ENCODE measurements around the gene TST. TPM values are rescaled to one million over a fixed set of nuclear protein-coding genes. Genes with fewer than 3 reads are reported as not detected.

Gene TST
- total RNA-seq, 1 experiment from 2014 or later: 16.2 TPM

DNA sequence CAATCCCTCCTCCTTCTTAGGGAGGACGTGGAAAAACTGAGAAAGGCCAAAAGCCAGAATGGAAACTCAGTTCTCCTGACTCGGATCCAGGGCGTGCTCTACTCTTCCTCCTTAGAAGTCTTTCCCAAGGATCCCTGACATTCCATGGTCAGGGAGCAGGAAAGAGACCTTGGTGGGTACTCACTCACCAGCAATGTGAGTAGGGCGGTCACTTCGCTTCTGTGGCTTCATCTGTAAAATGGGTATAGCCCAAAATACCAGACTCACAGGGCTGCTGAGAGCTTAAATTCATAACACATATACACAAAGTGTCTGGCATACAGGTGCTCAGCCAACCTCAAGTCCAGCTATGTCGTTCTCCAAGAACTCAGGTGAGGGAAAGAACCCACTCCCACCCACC is 31.7 kb upstream of the TST start:
- TF ChIP-seq, protein P1, sequence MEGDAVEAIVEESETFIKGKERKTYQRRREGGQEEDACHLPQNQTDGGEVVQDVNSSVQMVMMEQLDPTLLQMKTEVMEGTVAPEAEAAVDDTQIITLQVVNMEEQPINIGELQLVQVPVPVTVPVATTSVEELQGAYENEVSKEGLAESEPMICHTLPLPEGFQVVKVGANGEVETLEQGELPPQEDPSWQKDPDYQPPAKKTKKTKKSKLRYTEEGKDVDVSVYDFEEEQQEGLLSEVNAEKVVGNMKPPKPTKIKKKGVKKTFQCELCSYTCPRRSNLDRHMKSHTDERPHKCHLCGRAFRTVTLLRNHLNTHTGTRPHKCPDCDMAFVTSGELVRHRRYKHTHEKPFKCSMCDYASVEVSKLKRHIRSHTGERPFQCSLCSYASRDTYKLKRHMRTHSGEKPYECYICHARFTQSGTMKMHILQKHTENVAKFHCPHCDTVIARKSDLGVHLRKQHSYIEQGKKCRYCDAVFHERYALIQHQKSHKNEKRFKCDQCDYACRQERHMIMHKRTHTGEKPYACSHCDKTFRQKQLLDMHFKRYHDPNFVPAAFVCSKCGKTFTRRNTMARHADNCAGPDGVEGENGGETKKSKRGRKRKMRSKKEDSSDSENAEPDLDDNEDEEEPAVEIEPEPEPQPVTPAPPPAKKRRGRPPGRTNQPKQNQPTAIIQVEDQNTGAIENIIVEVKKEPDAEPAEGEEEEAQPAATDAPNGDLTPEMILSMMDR (IDR thresholded peaks at IDR 0.05; ENCODE audit: unreplicated experiment): no peak
- Mint-ChIP-seq H3K27ac (ENCODE audit: low read depth, unreplicated experiment) (no peak overlapping the region), H3K4me3 (ENCODE audit: unreplicated experiment) (peak overlapping the region; percentile 66), H3K4me1 (ENCODE audit: insufficient read depth, unreplicated experiment) (peaks cover 6% of the 10 kb centered on the region), H3K27me3 (ENCODE audit: insufficient read depth, unreplicated experiment) (no peaks in the 10 kb centered on the region), H3K36me3 (ENCODE audit: insufficient read depth, unreplicated experiment) (peaks cover 7% of the 10 kb centered on the region), H3K9me3 (ENCODE audit: unreplicated experiment) (no peaks in the 10 kb centered on the region)
- intact Hi-C loops (cut with micrococcal nuclease): no loop called here
- ChIA-PET CTCF (no interaction called here), POLR2A (interaction anchor here (0.7 to 1.3 kb wide), 2 partner anchors 18 to 146 kb away, joined by 3 read pairs; no protein-coding TSS in a partner anchor)
- DNase-seq (ENCODE audit: unreplicated experiment): no peak
- BruUV-seq (replicated peaks): no TSS peak

DNA sequence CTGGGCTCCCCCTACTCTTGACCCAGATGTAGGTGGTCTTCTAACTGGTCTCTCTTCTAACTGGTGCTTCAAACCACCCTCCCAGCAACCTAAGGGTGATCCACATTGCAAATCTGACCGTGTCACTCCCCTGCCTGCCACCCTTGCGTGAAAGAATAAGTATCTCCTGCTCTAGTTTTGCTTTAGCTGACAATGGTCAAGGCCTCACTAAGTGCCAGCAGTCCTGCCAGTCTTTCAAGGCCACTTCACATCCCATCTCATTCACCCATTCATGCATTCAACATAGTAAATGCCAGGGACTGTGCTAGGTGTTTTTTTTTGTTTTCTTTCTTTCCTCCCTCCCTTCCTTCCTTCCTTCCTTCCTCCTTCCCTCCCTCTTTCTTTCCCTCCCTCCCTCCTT is 30.0 kb upstream of the TST start:
- Mint-ChIP-seq H3K4me3 (ENCODE audit: unreplicated experiment) (no peak overlapping the region), H3K27me3 (ENCODE audit: insufficient read depth, unreplicated experiment) (no peaks in the 10 kb centered on the region)
- no TSS peak for BruUV-seq (replicated peaks)

DNA sequence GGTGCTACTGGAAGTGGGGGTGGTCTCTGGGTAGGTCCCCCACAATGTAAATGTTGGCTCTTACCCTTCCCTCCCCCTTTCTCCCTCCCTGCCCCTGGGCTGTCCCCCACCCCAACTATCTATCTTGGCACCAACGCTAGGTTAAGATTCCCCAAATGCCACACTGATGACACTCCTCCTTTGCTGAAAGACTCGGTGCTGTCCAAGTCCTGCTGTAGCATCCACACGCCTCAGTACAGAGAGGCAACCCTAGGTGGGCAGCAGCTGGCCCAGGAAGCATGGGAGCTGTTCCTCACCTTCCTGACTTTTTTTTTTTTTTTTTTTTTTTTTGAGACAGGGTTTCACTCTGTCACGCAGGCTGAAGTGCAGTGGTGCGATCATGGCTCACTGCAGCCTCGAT is 28.9 kb upstream of the TST start:
- intact Hi-C loops (cut with micrococcal nuclease): no loop called here
- Mint-ChIP-seq H3K9me3 (ENCODE audit: unreplicated experiment) (no peaks in the 10 kb centered on the region), H3K27me3 (ENCODE audit: insufficient read depth, unreplicated experiment) (no peaks in the 10 kb centered on the region), H3K4me3 (ENCODE audit: unreplicated experiment) (no peak overlapping the region), H3K27ac (ENCODE audit: low read depth, unreplicated experiment) (no peak overlapping the region), H3K4me1 (ENCODE audit: insufficient read depth, unreplicated experiment) (peaks cover 6% of the 10 kb centered on the region), H3K36me3 (ENCODE audit: insufficient read depth, unreplicated experiment) (peaks cover 7% of the 10 kb centered on the region)
- DNase-seq (ENCODE audit: unreplicated experiment): no peak
- POLR2A ChIA-PET: no interaction called here
- TF ChIP-seq, protein P1 (IDR thresholded peaks at IDR 0.05; ENCODE audit: unreplicated experiment): no peak
- CTCF ChIA-PET: interaction anchor here (0.5 kb wide), 1 partner anchor 95 kb away, joined by 5 read pairs; no protein-coding TSS in a partner anchor
- no TSS peak for BruUV-seq (replicated peaks)

More for the DNA sequence above, 30.0 kb upstream of the TST start:
- ChIA-PET POLR2A (no interaction called here), CTCF (no interaction called here)
- H3K4me1 Mint-ChIP-seq (ENCODE audit: insufficient read depth, unreplicated experiment): peaks cover 6% of the 10 kb centered on the region
- intact Hi-C loops (cut with micrococcal nuclease): no loop called here
- peaks cover 7% of the 10 kb centered on the region for H3K36me3 Mint-ChIP-seq (ENCODE audit: insufficient read depth, unreplicated experiment)
- H3K27ac Mint-ChIP-seq (ENCODE audit: low read depth, unreplicated experiment): no peak overlapping the region
- no peak for DNase-seq (ENCODE audit: unreplicated experiment)
- H3K9me3 Mint-ChIP-seq (ENCODE audit: unreplicated experiment): no peaks in the 10 kb centered on the region
- TF ChIP-seq, protein P1 (IDR thresholded peaks at IDR 0.05; ENCODE audit: unreplicated experiment): no peak

DNA sequence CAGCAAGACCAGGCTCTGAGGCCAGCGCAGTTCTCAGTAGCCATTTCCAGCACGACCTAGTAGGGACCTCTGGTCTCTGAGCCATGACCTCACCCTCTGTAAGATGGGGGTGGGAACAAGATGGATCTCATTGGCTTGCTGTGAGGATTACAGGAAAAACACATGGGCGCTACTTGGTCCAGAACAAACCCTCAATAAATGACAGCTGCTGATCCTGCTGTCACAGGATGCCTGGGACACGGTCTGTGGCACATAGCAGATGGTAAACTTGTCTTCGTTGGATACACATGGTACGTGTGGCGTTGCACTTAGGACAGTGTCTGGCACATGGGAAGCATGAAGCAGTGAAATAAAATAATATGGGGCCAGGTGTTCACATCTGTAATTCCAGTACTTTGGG is 27.8 kb upstream of the TST start:
- POLR2A ChIA-PET: interaction anchor here (0.6 kb wide), 1 partner anchor 365 kb away, joined by 6 read pairs; no protein-coding TSS in a partner anchor
- no peaks in the 10 kb centered on the region for H3K9me3 Mint-ChIP-seq (ENCODE audit: unreplicated experiment)
- no TSS peak for BruUV-seq (replicated peaks)
- no peak overlapping the region for H3K4me3 Mint-ChIP-seq (ENCODE audit: unreplicated experiment)
- no peak for DNase-seq (ENCODE audit: unreplicated experiment)
- H3K27me3 Mint-ChIP-seq (ENCODE audit: insufficient read depth, unreplicated experiment): no peaks in the 10 kb centered on the region
- intact Hi-C loops (cut with micrococcal nuclease): no loop called here
- no peaks in the 10 kb centered on the region for H3K4me1 Mint-ChIP-seq (ENCODE audit: insufficient read depth, unreplicated experiment)
- H3K36me3 Mint-ChIP-seq (ENCODE audit: insufficient read depth, unreplicated experiment): no peaks in the 10 kb centered on the region
- H3K27ac Mint-ChIP-seq (ENCODE audit: low read depth, unreplicated experiment): no peak overlapping the region
- CTCF ChIA-PET: no interaction called here
- TF ChIP-seq, protein P1 (IDR thresholded peaks at IDR 0.05; ENCODE audit: unreplicated experiment): no peak

All from MCF 10A (cell line).